ENCODE measurements around the gene UBR4. TPM values are rescaled to one million over a fixed set of nuclear protein-coding genes. Genes with fewer than 3 reads are reported as not detected.
"Not testable (repeated sequence)": the region's sequence is repeated elsewhere in the genome, so short reads cannot be mapped to it uniquely, and the experiment has no call there.

UBR4 gene
- total RNA-seq, 3 donors from 2014 or later = 108 to 159 (median 128) TPM

DNA sequence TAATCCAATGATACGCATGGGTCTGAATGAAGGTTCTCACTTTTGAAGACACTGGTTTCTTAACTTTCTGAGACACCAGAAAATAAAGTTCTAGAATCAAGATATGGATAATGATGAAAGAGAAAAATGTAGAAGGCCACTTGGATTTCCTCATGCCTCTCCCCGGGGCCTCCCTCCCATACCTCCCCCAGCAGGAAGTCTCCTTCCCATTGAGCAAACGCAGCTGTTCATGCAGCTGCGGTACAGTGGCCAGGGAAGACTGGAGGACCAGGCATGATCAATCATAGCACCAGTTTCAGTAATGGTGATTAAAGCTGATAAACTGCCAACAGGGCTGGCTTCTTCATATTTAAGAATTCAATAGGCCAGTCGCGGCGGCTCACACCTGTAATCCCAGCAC, 10.9 kb upstream of the UBR4 start:
- H3K36me3 ChIP-seq (ENCODE audit: low read depth) = no peaks in the 10 kb centered on the region
- no peak overlapping the region for H3K4me3 ChIP-seq
- H3K4me1 ChIP-seq (ENCODE audit: low read depth) = no peaks in the 10 kb centered on the region
- no peaks in the 10 kb centered on the region for H3K9me3 ChIP-seq
- no peak for DNase-seq
- ATAC-seq = peak; percentile 56
- intact Hi-C loops (cut with DNase I, micrococcal nuclease) = loop anchor here in 1 of 2 donors (2.0 kb wide), 1 partner anchor 18 kb away; no protein-coding TSS in a partner anchor
- TF ChIP-seq, protein P1, sequence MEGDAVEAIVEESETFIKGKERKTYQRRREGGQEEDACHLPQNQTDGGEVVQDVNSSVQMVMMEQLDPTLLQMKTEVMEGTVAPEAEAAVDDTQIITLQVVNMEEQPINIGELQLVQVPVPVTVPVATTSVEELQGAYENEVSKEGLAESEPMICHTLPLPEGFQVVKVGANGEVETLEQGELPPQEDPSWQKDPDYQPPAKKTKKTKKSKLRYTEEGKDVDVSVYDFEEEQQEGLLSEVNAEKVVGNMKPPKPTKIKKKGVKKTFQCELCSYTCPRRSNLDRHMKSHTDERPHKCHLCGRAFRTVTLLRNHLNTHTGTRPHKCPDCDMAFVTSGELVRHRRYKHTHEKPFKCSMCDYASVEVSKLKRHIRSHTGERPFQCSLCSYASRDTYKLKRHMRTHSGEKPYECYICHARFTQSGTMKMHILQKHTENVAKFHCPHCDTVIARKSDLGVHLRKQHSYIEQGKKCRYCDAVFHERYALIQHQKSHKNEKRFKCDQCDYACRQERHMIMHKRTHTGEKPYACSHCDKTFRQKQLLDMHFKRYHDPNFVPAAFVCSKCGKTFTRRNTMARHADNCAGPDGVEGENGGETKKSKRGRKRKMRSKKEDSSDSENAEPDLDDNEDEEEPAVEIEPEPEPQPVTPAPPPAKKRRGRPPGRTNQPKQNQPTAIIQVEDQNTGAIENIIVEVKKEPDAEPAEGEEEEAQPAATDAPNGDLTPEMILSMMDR (IDR thresholded peaks at IDR 0.05) = no peak

DNA sequence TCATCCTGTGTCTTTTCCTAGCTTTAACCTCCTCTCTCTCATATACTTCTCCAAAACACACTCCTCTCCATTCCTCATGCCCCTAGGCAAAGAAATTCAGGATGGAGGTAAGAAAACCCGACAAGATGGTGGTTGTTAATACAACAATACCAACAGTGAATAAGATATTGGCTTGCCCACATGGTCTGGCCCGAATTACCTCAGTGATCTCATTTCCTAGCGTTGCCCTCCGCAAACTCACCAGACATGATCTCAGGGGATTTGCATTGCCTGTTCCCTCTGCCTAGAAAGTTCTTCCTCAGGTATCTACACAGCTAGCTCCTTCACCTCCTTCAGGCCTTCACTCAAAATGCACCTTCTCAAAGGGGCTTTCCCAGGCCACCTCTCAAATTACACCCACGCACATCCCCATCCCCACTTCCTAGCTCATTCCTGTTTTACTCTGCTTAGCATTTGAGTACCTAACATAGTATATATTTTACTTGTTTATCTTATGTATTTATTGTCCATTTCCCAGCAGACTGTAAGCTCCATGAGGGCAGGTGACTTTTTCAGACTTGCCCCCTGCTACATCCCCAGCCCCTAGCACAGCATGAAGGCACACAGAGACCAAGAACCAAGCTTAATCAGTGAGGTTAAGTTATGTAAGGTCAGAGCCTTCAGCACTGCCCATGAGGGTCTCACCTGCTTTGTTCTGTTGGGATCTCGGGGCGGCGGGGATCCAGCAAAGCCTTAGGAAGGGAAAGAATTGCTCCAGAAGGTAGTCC, 10.2 kb upstream of the UBR4 start:
- intact Hi-C loops (cut with DNase I, micrococcal nuclease) = loop anchor here in 1 of 2 donors (2.0 kb wide), 1 partner anchor 17 kb away; no protein-coding TSS in a partner anchor
- no peaks in the 10 kb centered on the region for H3K4me1 ChIP-seq (ENCODE audit: low read depth)
- TF ChIP-seq, protein P1 (IDR thresholded peaks at IDR 0.05) = no peak
- H3K36me3 ChIP-seq (ENCODE audit: low read depth) = no peaks in the 10 kb centered on the region
- H3K4me3 ChIP-seq = no peak overlapping the region
- ATAC-seq (no peak), DNase-seq (no peak)
- no peaks in the 10 kb centered on the region for H3K9me3 ChIP-seq

DNA sequence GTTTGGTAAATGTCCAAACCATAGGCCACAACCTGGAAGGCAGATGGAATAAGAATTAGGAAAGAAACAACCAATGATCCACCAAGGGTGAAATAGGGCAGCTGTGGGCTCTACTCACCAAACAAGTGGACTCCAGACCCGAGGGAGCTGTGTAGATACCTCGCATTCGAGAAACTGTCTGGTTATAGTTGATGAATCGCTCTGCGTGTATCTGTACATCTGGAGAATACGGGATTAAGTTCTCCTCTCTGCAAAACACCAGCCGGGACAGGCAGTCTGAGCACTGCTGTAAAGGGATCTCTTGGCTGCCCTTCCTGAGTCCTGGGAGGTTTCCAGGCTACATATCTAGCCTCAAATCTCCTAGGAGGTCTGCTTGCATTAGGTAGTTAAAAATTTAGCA, 9.4 kb upstream of the UBR4 start:
- no peaks in the 10 kb centered on the region for H3K9me3 ChIP-seq
- DNase-seq (no peak), ATAC-seq (no peak)
- no peak overlapping the region for H3K4me3 ChIP-seq
- no peaks in the 10 kb centered on the region for H3K36me3 ChIP-seq (ENCODE audit: low read depth)
- intact Hi-C loops (cut with DNase I, micrococcal nuclease) = no loop called here
- TF ChIP-seq, protein P1 (IDR thresholded peaks at IDR 0.05) = no peak
- H3K4me1 ChIP-seq (ENCODE audit: low read depth) = no peaks in the 10 kb centered on the region

DNA sequence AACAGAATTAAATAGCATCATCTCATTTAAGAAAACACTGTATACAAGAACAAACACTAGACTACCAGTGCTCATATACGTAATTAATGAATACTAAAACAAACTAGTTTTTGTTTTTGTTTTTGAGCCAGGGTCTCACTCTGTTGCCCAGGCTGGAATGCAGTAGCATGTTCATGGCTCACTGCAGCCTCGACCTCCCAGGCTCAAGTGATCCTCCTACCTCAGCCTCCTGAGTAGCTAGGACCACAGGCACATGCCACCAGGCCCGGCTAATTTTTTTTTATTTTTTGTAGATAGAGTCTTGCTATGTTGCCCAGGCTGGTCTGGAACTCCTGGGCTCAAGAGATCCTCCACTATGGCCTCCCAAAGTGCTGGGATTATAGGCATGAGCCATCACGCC, 6.5 kb upstream of the UBR4 start:
- intact Hi-C loops (cut with DNase I, micrococcal nuclease); H3K36me3 ChIP-seq (ENCODE audit: low read depth); DNase-seq; H3K4me3 ChIP-seq; ATAC-seq; H3K9me3 ChIP-seq: not testable (repeated sequence)
- H3K4me1 ChIP-seq (ENCODE audit: low read depth) = peaks cover 14% of the 10 kb centered on the region

DNA sequence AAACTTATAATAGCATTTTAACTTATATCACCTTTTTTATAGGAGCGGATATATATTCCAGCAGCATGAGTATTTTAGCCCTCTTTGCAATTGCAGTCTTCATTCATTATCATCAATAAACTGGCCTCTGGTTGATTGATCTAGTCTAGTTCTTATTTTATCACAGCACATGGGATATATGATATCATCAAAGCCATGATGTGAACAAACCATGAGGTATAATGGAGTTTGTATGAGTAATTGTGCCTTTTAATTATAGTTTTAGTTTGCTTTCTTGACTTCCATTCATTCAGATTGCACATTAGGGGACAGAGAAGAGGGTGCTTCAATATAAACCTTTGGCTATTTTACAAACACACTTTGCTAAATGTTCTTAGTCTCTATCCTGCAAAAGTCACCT, 3.5 kb upstream of the UBR4 start:
- no peaks in the 10 kb centered on the region for H3K9me3 ChIP-seq
- TF ChIP-seq, protein P1 (IDR thresholded peaks at IDR 0.05) = no peak
- H3K4me3 ChIP-seq = no peak overlapping the region
- ATAC-seq = no peak
- no peak for DNase-seq
- intact Hi-C loops (cut with DNase I, micrococcal nuclease) = no loop called here
- H3K4me1 ChIP-seq (ENCODE audit: low read depth) = peaks cover 28% of the 10 kb centered on the region
- H3K36me3 ChIP-seq (ENCODE audit: low read depth) = no peaks in the 10 kb centered on the region

DNA sequence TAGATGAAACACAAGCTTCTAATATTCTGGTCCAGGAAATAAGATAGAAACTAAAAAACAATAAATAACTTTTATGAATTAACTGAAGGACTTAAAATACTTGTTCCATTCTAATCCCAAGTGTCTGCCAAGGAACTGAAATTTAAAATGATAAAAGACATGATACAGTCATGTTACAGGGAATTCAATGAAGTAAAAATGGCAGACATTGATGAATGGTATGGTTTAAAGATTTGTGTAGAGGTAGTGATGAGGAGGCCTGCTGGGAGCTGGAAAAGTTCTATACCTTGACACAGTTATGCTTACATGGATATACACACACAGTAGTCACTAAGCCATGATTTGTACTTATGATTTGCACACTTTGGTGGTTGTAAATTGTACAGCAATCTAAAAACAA, 2.1 kb upstream of the UBR4 start:
- peaks cover 37% of the 10 kb centered on the region for H3K4me1 ChIP-seq (ENCODE audit: low read depth)
- TF ChIP-seq, protein P1 (IDR thresholded peaks at IDR 0.05) = no peak
- no peaks in the 10 kb centered on the region for H3K9me3 ChIP-seq
- DNase-seq = no peak
- ATAC-seq = no peak
- H3K4me3 ChIP-seq = no peak overlapping the region
- intact Hi-C loops (cut with DNase I, micrococcal nuclease) = no loop called here
- no peaks in the 10 kb centered on the region for H3K36me3 ChIP-seq (ENCODE audit: low read depth)
